Stimulated activated CD8-positive, alpha-beta memory T cell treated with anti-CD3 and anti-CD28 coated beads, Interleukin-2, amount 100 ng/mL, for 1 hour (primary cell): ENCODE measurements around the gene ANKFN1.

Experiments used
- DNase-seq, 2 donors: peaks; one replicate each; pipeline ENCODE4 v3.0.0-alpha.2; 2020; ENCODE audit warnings: low read depth in 2 of 2

ANKFN1 gene

GRCh38 chr17:56177361-56177760 lies 24.1 kb downstream of the ANKFN1 start:
- DNase-seq, result no peak

- DNase-seq, result no peak
Observed at GRCh38 chr17:56178203-56178602, 24.9 kb downstream of the ANKFN1 start.

- no peak for DNase-seq
Observed at GRCh38 chr17:56182081-56182480, 28.8 kb downstream of the ANKFN1 start.

- DNase-seq, result no peak
Observed at GRCh38 chr17:56184650-56185049, 31.4 kb downstream of the ANKFN1 start.

DNA sequence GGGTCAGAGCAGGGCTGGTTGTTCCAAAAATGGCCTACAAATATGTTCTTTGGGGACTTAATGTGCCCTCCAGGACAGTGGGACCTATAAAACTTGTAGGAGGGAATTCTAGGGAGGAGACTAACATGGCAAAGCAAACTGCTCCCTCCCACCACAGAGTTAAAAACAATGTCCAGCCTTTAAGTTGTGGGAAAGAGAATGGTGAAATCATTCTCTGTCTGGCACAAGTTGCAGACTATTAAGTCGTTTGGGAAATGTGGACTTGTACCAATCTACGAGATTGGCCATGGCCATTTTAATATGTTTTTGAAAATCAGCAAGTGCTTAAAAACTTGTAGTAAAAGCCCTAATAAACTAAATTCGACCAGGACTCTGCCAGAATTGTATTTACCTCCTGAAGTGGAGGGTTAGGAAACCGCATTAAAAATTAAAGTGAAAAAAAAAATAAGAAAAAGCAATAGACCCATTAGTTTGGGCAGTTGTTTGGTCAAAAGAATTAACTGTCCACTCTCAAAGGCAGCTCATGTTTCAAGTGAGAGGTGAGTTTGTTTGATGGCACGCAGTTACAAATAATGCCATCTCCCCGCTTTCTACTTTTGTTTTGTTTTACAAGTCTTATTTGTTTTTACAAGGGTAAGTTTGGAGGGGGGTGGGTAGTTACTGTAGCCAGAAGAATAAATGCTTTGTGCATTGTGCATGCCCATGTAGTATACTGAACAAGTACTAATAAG lies 32.4 kb downstream of the ANKFN1 start:
- DNase-seq, result no peak

DNA sequence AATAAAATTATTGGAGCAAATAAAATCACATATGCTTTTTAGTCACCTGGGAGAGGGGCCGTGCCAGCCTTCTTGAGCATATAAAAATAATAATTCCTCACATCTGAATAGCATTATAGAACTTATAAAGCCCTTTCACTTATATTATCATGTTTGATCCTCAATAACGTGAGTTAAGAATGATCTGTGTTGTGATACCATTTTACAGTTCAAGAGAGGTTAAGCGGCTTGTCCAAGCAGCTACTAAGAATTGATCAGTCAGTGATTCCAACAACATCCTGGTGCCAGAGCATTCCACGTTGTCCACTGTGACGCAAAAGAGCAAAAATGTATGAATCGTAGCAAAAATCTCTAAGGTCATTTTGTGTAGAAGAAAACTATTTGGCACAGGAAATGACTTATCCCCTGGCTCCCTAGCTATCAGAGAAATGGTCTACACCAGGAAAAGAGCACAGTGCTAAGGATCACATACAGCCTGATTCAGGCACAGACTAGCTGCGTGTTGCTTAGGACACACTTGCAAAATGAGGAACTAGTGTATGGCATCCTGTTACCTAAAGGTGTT lies 33.0 kb downstream of the ANKFN1 start:
- no peak for DNase-seq

DNA sequence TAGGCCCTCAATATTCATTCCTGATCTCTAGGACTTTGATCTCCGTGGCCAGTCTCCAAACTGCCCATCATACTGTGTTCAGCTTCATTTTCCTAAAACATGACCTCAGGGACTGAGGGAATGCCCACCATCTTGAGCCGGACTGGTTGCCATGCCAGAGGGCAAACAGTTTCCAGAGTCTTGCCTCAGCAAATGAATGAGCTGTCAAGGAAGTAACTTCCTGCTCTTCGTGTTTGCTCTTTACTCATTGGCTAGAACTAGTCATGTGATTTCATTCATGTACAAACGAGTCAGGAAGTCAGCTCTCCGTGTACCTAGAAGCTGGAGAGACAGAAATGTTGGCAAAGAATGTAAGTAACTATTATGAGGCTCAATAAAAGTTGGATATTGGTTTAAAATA lies 50.2 kb downstream of the ANKFN1 start:
- no peak for DNase-seq

- DNase-seq, result no peak
Observed at GRCh38 chr17:56206351-56206750, 53.1 kb downstream of the ANKFN1 start.

GRCh38 chr17:56213031-56213430 lies 59.8 kb downstream of the ANKFN1 start:
- no peak for DNase-seq

- DNase-seq, result no peak
Observed at GRCh38 chr17:56217921-56218320, 64.6 kb downstream of the ANKFN1 start.

DNA sequence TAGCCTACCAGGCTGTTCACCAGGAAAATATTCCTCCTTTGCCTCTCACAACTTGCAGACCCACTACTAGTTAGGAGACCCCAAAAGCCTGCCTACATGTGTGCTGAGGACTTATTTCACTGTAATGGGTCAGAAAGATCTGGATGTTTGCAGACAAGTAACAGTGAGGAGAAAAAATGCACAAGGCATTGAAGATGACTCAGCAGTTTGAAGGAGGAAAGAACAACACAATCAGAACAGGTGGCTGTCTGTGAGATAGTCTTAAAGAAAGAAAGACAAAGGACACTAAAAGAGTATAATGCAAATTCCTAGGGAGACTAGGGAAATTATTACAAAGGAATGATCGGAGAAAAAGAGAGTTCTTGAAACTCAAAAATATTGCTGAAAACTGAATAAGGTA lies 69.0 kb downstream of the ANKFN1 start:
- no peak for DNase-seq

- no peak for DNase-seq
Observed at GRCh38 chr17:56230660-56231059, 77.4 kb downstream of the ANKFN1 start.

- DNase-seq, result no peak
Observed at GRCh38 chr17:56231252-56231651, 78.0 kb downstream of the ANKFN1 start.

DNA sequence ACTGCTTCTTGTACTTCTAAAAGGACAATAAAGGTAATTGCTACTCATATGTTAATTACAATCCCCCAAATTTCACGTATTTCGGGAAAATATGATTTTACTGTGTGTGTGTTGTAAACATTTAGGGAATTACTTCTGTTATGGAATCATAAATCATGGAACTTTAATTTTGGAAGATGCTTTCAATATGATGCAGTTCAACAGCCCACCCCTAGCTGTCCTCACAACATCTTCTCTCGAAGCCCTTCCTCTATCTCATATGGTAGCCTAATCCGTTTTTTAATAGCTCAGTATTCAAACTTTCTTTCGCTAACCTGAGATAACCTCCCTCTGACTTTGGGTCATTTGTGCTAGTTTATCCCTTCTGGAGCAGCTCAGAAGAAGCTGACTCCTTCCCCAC lies 78.4 kb downstream of the ANKFN1 start:
- DNase-seq, result no peak

- DNase-seq, result no peak
Observed at GRCh38 chr17:56244268-56244890, 91.1 kb downstream of the ANKFN1 start.

GRCh38 chr17:56247816-56248215 lies 94.5 kb downstream of the ANKFN1 start:
- DNase-seq, result no peak

GRCh38 chr17:56257075-56257474 lies 103.8 kb downstream of the ANKFN1 start:
- DNase-seq, result no peak

- no peak for DNase-seq
Observed at GRCh38 chr17:56260376-56261002, 107.2 kb downstream of the ANKFN1 start.

DNA sequence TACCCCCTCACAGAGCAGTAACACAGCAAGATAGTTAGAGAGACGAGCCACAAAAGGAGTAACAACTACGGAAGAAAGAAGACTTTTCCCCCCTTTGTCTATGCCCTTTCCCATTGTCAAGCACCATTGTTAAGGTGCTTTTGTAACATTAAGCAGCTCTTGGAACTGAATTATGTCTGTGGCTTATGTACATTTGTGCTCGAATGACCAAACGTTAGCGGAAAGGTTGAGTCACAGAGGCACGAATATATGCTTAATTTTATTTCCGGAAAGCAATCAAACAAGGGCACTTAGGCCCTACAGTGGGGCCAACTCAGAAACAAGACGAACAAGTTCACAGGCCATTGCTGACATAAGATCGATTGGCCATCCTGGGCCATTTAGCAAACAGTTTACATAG lies 109.5 kb downstream of the ANKFN1 start:
- DNase-seq, result no peak

- no peak for DNase-seq
Observed at GRCh38 chr17:56269556-56270389, 116.5 kb downstream of the ANKFN1 start.

- DNase-seq, result no peak
Observed at GRCh38 chr17:56274491-56274890, 121.2 kb downstream of the ANKFN1 start.

DNA sequence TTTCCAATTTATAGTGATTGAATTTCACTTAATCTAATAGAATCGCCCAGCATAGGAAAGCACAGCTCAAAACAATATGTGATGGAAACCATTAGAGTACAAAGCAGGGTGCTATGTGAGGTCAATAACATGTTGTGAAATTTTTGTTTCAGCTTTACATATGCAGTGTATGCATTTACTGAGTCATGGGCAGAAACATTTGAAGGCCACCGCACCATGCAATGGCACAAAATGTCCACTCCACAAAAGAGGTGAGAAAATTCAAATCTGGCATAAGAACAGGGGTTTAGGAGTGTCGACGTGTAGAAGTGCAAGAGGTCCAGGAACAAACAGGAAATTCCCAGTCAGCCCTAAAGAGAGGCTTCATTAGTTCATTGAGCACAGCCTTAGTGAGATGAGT lies 131.2 kb downstream of the ANKFN1 start:
- DNase-seq, result no peak
